A549 (cell line): ENCODE measurements around the gene TGFBRAP1.

Source experiments
- POLR2AphosphoS2 ChIP-seq: conservative IDR thresholded peaks from 2 replicates; pipeline ENCODE4 v1.6.1; 2012; ENCODE audit warnings: low read length, improper control_type of control experiment, inconsistent platforms
- RFX5 ChIP-seq: fragments of 450-650 bp; IDR thresholded peaks from 2 replicates; pipeline ENCODE4 v1.7.1; 2014; ENCODE audit warnings: antibody characterized with exemption, mild to moderate bottlenecking, moderate library complexity
- ZC3H11A ChIP-seq: fragments of 450-650 bp; IDR thresholded peaks from 2 replicates; pipeline ENCODE4 v1.6.1; 2014; ENCODE audit warnings: antibody characterized with exemption, mild to moderate bottlenecking
- TF ChIP-seq, protein P1 (sequence below): fragments of 200-600 bp; sonication (generic); IDR thresholded peaks from 2 replicates; pipeline ENCODE4 v1.6.1; 2016; ENCODE audit warnings: antibody characterized with exemption, mild to moderate bottlenecking, moderate library complexity
- TF ChIP-seq, protein P2 (sequence below): fragments of >200 bp; sonication (Bioruptor Twin); formaldehyde crosslinking; IDR thresholded peaks from 3 replicates; pipeline ENCODE4 v1.5.1; 2016

DNA sequence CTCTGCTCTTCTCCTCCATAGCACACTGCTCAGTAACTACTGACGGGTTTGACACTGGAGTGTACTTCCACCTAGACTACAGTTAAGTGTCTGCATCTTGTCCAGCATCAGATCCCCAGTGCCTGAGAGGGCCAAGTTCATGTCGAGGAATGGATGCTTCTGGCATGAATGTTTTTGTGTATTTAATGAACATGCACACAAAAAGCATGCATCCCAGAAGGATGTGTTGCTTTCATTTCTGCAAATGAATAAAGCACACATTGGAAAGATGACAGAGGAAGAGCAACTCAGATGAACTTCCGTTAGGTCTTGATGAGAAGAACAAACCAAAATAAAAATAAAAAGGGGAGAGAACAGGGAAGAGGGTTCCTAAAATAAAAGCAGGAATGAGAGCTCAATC is 35.7 kb upstream of the TGFBRAP1 start:
- no peak for TF ChIP-seq RFX5
- TF ChIP-seq, protein P1, sequence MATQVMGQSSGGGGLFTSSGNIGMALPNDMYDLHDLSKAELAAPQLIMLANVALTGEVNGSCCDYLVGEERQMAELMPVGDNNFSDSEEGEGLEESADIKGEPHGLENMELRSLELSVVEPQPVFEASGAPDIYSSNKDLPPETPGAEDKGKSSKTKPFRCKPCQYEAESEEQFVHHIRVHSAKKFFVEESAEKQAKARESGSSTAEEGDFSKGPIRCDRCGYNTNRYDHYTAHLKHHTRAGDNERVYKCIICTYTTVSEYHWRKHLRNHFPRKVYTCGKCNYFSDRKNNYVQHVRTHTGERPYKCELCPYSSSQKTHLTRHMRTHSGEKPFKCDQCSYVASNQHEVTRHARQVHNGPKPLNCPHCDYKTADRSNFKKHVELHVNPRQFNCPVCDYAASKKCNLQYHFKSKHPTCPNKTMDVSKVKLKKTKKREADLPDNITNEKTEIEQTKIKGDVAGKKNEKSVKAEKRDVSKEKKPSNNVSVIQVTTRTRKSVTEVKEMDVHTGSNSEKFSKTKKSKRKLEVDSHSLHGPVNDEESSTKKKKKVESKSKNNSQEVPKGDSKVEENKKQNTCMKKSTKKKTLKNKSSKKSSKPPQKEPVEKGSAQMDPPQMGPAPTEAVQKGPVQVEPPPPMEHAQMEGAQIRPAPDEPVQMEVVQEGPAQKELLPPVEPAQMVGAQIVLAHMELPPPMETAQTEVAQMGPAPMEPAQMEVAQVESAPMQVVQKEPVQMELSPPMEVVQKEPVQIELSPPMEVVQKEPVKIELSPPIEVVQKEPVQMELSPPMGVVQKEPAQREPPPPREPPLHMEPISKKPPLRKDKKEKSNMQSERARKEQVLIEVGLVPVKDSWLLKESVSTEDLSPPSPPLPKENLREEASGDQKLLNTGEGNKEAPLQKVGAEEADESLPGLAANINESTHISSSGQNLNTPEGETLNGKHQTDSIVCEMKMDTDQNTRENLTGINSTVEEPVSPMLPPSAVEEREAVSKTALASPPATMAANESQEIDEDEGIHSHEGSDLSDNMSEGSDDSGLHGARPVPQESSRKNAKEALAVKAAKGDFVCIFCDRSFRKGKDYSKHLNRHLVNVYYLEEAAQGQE, result no peak
- TF ChIP-seq, protein P2, sequence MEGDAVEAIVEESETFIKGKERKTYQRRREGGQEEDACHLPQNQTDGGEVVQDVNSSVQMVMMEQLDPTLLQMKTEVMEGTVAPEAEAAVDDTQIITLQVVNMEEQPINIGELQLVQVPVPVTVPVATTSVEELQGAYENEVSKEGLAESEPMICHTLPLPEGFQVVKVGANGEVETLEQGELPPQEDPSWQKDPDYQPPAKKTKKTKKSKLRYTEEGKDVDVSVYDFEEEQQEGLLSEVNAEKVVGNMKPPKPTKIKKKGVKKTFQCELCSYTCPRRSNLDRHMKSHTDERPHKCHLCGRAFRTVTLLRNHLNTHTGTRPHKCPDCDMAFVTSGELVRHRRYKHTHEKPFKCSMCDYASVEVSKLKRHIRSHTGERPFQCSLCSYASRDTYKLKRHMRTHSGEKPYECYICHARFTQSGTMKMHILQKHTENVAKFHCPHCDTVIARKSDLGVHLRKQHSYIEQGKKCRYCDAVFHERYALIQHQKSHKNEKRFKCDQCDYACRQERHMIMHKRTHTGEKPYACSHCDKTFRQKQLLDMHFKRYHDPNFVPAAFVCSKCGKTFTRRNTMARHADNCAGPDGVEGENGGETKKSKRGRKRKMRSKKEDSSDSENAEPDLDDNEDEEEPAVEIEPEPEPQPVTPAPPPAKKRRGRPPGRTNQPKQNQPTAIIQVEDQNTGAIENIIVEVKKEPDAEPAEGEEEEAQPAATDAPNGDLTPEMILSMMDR, result no peak
- no peak for TF ChIP-seq ZC3H11A
- TF ChIP-seq POLR2AphosphoS2, result no peak
